K562 (cell line): ENCODE results near the gene C17orf113. TPM values are rescaled to one million over a fixed set of nuclear protein-coding genes. Genes with fewer than 3 reads are reported as not detected.
A peak's percentile ranks its signal among the peaks of the same experiment; 100 is the strongest.

Experiments used
- BRF1 ChIP-seq: IDR thresholded peaks from 3 replicates; pipeline ENCODE4 v1.6.1; 2011; ENCODE audit warnings: borderline replicate concordance, mild to moderate bottlenecking; ENCODE audit not compliant: insufficient read length; ENCODE audit errors: extremely low read depth
- CCNT2 ChIP-seq: IDR thresholded peaks from 2 replicates; pipeline ENCODE4 v1.6.1; 2011; ENCODE audit warnings: borderline replicate concordance, low read depth, mild to moderate bottlenecking, moderate library complexity, mixed read lengths, low read length; ENCODE audit not compliant: insufficient read length; ENCODE audit errors: extremely low read depth
- CHD4 ChIP-seq: fragments of 200-600 bp; sonication (generic); IDR thresholded peaks from 3 replicates; pipeline ENCODE4 v1.6.1; 2012; ENCODE audit warnings: low read depth, mild to moderate bottlenecking, mixed read lengths, low read length, inconsistent platforms; ENCODE audit not compliant: insufficient read depth, insufficient replicate concordance, poor library complexity, severe bottlenecking
- EWSR1 ChIP-seq: fragments of 450-650 bp; IDR thresholded peaks from 2 replicates; pipeline ENCODE4 v1.6.1; 2018; ENCODE audit warnings: borderline replicate concordance, mild to moderate bottlenecking, low read depth, moderate library complexity; ENCODE audit not compliant: partially characterized antibody
- GATAD2A ChIP-seq: fragments of 450-650 bp; IDR thresholded peaks from 2 replicates; pipeline ENCODE4 v1.6.1; 2017
- GTF2E2 ChIP-seq: fragments of 200-800 bp; sonication (Bioruptor generic); IDR thresholded peaks from 2 replicates; pipeline ENCODE4 v1.6.1; 2016; ENCODE audit warnings: missing genetic modification characterization, missing compliant biosample characterization
- MCM5 ChIP-seq: fragments of 450-650 bp; IDR thresholded peaks from 2 replicates; pipeline ENCODE4 v1.6.1; 2016; ENCODE audit warnings: low read depth
- MTA2 ChIP-seq: fragments of 450-650 bp; IDR thresholded peaks from 2 replicates; pipeline ENCODE4 v1.6.1; 2016; ENCODE audit warnings: low read depth
- OTX1 ChIP-seq: fragments of 450-650 bp; formaldehyde crosslinking; IDR thresholded peaks from 2 replicates; pipeline ENCODE4 v1.4.0; 2022; ENCODE audit warnings: mild to moderate bottlenecking
- SP1 ChIP-seq: sonication (generic); formaldehyde crosslinking; IDR thresholded peaks from 2 replicates; pipeline ENCODE4 v1.8.1; 2022; ENCODE audit warnings: mild to moderate bottlenecking, missing genetic modification reagents
- TAF15 ChIP-seq: fragments of 200-400 bp; formaldehyde crosslinking; IDR thresholded peaks from 2 replicates; pipeline ENCODE4 v1.6.1; 2017; ENCODE audit warnings: mild to moderate bottlenecking, low read depth, low read length, moderate library complexity
- ZFX ChIP-seq: sonication (generic); formaldehyde crosslinking; IDR thresholded peaks from 2 replicates; pipeline ENCODE4 v1.8.0; 2022; ENCODE audit warnings: mild to moderate bottlenecking, missing genetic modification reagents, moderate library complexity
- ZNF23 ChIP-seq: fragments of 250-450 bp; sonication (Bioruptor Pico); IDR thresholded peaks from 2 replicates; pipeline ENCODE4 v1.4.0; 2020; ENCODE audit warnings: mild to moderate bottlenecking
- ZNF436 ChIP-seq: fragments of 250-450, 450-650 bp; sonication (Bioruptor Pico); formaldehyde crosslinking; IDR thresholded peaks from 2 replicates; pipeline ENCODE4 v1.7.0; 2020; ENCODE audit warnings: mild to moderate bottlenecking
- ZNF57 ChIP-seq: fragments of 450-650 bp; formaldehyde crosslinking; IDR thresholded peaks from 2 replicates; pipeline ENCODE4 v1.4.0; 2020; ENCODE audit warnings: mild to moderate bottlenecking, moderate library complexity
- ZNF830 ChIP-seq: fragments of 250-450 bp; sonication (Bioruptor Pico); IDR thresholded peaks from 2 replicates; pipeline ENCODE4 v1.5.0; 2021; ENCODE audit warnings: mild to moderate bottlenecking
- polyA plus RNA-seq, 8 experiments: library from polyadenylated mRNA; depleted of rRNA in 4 of 8; stranded (reverse) in 5 of 8; unstranded in 3 of 8; fragments of >200 nt; fragmentation: Nextera tagmentation in 2 of 8; fragmentation: Illumina TruSeq in 1 of 8; extraction: Ambion mirVana in 2 of 8; extraction: Trizol in 1 of 8; gene quantifications; 2 replicates each; pipeline versions ENCODE4 v1.2.1 to v1.2.3, GENCODE V29; 2011 to 2014; ENCODE audit warnings: inconsistent platforms in 1 of 8, missing spikeins in 1 of 8
- total RNA-seq, 7 experiments: library from RNA; depleted of rRNA in 6 of 7; stranded (reverse); fragments of >200 nt in 6 of 7; fragmentation: Illumina TruSeq in 2 of 7; extraction: Trizol in 2 of 7; gene quantifications; 2 replicates each; pipeline versions ENCODE4 v1.2.1 to v1.2.3, GENCODE V29; 2011 to 2021; ENCODE audit warnings: low replicate concordance in 1 of 7
- TF ChIP-seq, protein P1 (sequence below): fragments of 250-450 bp; sonication (Bioruptor Pico); IDR thresholded peaks from 2 replicates; pipeline ENCODE4 v1.4.0; 2020
- TF ChIP-seq, protein P2 (sequence below): fragments of 450-650 bp; IDR thresholded peaks from 2 replicates; pipeline ENCODE4 v1.6.1; 2017; ENCODE audit warnings: antibody characterized with exemption
- TF ChIP-seq, protein P3 (sequence below): fragments of 450-650 bp; IDR thresholded peaks from 2 replicates; pipeline ENCODE4 v1.7.0; 2016; ENCODE audit warnings: borderline replicate concordance

C17orf113 gene
- total and polyA plus RNA-seq, 9 of the 15 experiments (the other 6 are each of a cell fraction or from before 2014, with no cell fraction given) = 0.10 to 1.2 (median 0.31) TPM

DNA sequence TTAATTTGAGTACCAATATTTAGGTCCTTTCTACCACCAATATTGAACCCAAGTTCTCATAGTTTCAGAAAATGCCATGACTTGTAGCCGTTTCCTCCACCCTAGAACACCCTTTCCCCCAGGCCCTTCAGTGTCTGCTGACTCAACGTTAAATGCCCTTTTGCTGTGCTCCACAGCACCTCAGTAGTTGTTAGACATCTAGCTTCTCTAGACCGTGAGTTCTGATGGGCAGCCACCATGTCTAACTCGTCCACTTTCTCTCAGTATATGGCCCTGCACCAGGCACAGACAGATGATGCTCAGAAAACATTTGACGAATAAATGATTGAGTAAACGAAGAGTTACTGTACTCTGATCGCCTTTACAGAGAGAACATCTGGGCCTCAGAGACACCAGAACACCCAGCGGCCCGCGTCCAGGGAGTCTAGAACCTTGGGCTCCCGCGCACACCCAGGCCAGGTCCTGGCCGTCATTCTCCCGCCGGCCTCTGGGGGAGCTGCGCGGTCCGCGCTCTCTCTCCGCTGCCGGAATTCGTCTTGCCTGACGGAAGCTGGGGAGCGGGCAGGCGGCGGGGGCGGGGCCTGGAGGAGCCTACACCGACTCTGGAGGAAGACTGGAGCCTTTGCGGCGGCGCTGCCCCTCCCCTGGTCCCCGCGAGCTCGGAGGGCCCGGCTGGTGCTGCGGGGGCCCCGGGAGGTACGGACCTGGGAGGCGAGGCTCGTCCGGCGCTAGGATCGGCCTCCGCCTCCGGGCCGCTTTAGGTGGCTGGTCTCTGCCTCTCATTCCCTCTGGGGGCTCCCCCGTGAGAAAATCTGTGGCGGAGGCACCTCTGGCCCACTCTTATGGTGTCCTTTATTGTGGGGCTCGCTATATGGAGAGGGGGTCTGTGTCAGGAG lies 30.6 kb downstream of the C17orf113 start, which contains the start of gene NKIRAS2 (continued):
- TF ChIP-seq GATAD2A (no peak), GTF2E2 (tag) (no peak), ZNF436 (CRISPR knock-in tag) (no peak), SP1 (CRISPR knock-in tag) (peak; percentile 69), EWSR1 (no peak), OTX1 (no peak), MTA2 (no peak), MCM5 (no peak), ZFX (CRISPR knock-in tag) (0 out of 2 replicates have a peak, but pooled peaks have one; percentile 42), ZNF57 (CRISPR knock-in tag) (no peak), CCNT2 (peak; percentile 93), ZNF830 (CRISPR knock-in tag) (no peak), CHD4 (no peak), ZNF23 (CRISPR knock-in tag) (no peak), BRF1 (no peak), TAF15 (no peak)
- TF ChIP-seq, protein P1, sequence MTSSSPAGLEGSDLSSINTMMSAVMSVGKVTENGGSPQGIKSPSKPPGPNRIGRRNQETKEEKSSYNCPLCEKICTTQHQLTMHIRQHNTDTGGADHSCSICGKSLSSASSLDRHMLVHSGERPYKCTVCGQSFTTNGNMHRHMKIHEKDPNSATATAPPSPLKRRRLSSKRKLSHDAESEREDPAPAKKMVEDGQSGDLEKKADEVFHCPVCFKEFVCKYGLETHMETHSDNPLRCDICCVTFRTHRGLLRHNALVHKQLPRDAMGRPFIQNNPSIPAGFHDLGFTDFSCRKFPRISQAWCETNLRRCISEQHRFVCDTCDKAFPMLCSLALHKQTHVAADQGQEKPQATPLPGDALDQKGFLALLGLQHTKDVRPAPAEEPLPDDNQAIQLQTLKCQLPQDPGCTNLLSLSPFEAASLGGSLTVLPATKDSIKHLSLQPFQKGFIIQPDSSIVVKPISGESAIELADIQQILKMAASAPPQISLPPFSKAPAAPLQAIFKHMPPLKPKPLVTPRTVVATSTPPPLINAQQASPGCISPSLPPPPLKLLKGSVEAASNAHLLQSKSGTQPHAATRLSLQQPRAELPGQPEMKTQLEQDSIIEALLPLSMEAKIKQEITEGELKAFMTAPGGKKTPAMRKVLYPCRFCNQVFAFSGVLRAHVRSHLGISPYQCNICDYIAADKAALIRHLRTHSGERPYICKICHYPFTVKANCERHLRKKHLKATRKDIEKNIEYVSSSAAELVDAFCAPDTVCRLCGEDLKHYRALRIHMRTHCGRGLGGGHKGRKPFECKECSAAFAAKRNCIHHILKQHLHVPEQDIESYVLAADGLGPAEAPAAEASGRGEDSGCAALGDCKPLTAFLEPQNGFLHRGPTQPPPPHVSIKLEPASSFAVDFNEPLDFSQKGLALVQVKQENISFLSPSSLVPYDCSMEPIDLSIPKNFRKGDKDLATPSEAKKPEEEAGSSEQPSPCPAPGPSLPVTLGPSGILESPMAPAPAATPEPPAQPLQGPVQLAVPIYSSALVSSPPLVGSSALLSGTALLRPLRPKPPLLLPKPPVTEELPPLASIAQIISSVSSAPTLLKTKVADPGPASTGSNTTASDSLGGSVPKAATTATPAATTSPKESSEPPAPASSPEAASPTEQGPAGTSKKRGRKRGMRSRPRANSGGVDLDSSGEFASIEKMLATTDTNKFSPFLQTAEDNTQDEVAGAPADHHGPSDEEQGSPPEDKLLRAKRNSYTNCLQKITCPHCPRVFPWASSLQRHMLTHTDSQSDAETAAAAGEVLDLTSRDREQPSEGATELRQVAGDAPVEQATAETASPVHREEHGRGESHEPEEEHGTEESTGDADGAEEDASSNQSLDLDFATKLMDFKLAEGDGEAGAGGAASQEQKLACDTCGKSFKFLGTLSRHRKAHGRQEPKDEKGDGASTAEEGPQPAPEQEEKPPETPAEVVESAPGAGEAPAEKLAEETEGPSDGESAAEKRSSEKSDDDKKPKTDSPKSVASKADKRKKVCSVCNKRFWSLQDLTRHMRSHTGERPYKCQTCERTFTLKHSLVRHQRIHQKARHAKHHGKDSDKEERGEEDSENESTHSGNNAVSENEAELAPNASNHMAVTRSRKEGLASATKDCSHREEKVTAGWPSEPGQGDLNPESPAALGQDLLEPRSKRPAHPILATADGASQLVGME = no peak
- TF ChIP-seq, protein P2, sequence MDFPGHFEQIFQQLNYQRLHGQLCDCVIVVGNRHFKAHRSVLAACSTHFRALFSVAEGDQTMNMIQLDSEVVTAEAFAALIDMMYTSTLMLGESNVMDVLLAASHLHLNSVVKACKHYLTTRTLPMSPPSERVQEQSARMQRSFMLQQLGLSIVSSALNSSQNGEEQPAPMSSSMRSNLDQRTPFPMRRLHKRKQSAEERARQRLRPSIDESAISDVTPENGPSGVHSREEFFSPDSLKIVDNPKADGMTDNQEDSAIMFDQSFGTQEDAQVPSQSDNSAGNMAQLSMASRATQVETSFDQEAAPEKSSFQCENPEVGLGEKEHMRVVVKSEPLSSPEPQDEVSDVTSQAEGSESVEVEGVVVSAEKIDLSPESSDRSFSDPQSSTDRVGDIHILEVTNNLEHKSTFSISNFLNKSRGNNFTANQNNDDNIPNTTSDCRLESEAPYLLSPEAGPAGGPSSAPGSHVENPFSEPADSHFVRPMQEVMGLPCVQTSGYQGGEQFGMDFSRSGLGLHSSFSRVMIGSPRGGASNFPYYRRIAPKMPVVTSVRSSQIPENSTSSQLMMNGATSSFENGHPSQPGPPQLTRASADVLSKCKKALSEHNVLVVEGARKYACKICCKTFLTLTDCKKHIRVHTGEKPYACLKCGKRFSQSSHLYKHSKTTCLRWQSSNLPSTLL = no peak
- TF ChIP-seq, protein P3, sequence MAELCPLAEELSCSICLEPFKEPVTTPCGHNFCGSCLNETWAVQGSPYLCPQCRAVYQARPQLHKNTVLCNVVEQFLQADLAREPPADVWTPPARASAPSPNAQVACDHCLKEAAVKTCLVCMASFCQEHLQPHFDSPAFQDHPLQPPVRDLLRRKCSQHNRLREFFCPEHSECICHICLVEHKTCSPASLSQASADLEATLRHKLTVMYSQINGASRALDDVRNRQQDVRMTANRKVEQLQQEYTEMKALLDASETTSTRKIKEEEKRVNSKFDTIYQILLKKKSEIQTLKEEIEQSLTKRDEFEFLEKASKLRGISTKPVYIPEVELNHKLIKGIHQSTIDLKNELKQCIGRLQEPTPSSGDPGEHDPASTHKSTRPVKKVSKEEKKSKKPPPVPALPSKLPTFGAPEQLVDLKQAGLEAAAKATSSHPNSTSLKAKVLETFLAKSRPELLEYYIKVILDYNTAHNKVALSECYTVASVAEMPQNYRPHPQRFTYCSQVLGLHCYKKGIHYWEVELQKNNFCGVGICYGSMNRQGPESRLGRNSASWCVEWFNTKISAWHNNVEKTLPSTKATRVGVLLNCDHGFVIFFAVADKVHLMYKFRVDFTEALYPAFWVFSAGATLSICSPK = no peak
